NCI-H446 (cell line): ENCODE results near the gene SP4.
"Not testable (repeated sequence)": the region's sequence is repeated elsewhere in the genome, so short reads cannot be mapped to it uniquely, and the experiment has no call there.

ENCODE experiments used
- DNase-seq, 2 experiments: peaks; one replicate each; lab custom pipeline; 2025; lab: John Stamatoyannopoulos, UW

SP4 gene

GRCh38 chr7:21526007-21526406 lies 98.1 kb downstream of the SP4 start:
- no peak for DNase-seq

GRCh38 chr7:21526448-21526847 lies 98.6 kb downstream of the SP4 start:
- DNase-seq, result no peak

- not testable (repeated sequence) for DNase-seq
Observed at GRCh38 chr7:21532485-21532884, 104.6 kb downstream of the SP4 start.

- DNase-seq, result not testable (repeated sequence)
Observed at GRCh38 chr7:21533646-21534045, 105.8 kb downstream of the SP4 start.

- DNase-seq, result not testable (repeated sequence)
Observed at GRCh38 chr7:21536445-21537118, 108.7 kb downstream of the SP4 start.

GRCh38 chr7:21538936-21539495 lies 111.1 kb downstream of the SP4 start:
- DNase-seq, result no peak

- no peak for DNase-seq
Observed at GRCh38 chr7:21542891-21543527, 115.1 kb downstream of the SP4 start, which contains the start of gene DNAH11. DNAH11 (plus strand) TSS chr7:21543039; CDS start chr7:21543246, 207 bp downstream.

GRCh38 chr7:21543528-21544302 lies 115.8 kb downstream of the SP4 start:
- no peak for DNase-seq

GRCh38 chr7:21544303-21544656 lies 116.4 kb downstream of the SP4 start:
- DNase-seq, result no peak

- DNase-seq, result no peak
Observed at GRCh38 chr7:21544715-21545114, 116.8 kb downstream of the SP4 start.

- DNase-seq, result no peak
Observed at GRCh38 chr7:21547501-21547900, 119.6 kb downstream of the SP4 start.

- DNase-seq, result no peak
Observed at GRCh38 chr7:21548491-21548890, 120.6 kb downstream of the SP4 start.

GRCh38 chr7:21550076-21550475 lies 122.2 kb downstream of the SP4 start:
- DNase-seq, result no peak

- no peak for DNase-seq
Observed at GRCh38 chr7:21550821-21551531, 123.1 kb downstream of the SP4 start.

GRCh38 chr7:21562385-21562784 lies 134.5 kb downstream of the SP4 start:
- no peak for DNase-seq
